HUES64 (cell line): Measurements from ENCODE around the gene SLC5A6.
"Not testable (repeated sequence)": the region's sequence is repeated elsewhere in the genome, so short reads cannot be mapped to it uniquely, and the experiment has no call there.

ENCODE experiments used
- H3K27ac ChIP-seq: 2 replicates; pipeline ENCODE4 v1.7.0; 2013; ENCODE audit warnings: low read depth, low read length, inconsistent platforms
- H3K27me3 ChIP-seq: 2 replicates; pipeline ENCODE4 v1.6.1; 2013; ENCODE audit warnings: mild to moderate bottlenecking, low read length; ENCODE audit not compliant: insufficient read depth
- H3K36me3 ChIP-seq: 2 replicates; pipeline ENCODE4 v1.6.1; 2013; ENCODE audit warnings: mild to moderate bottlenecking, low read length; ENCODE audit not compliant: insufficient read depth
- H3K4me1 ChIP-seq: 2 replicates; pipeline ENCODE4 v1.6.1; 2013; ENCODE audit warnings: mild to moderate bottlenecking, low read length, moderate library complexity; ENCODE audit not compliant: insufficient read depth
- H3K4me3 ChIP-seq: 2 replicates; pipeline ENCODE4 v1.5.1; 2013; ENCODE audit warnings: mild to moderate bottlenecking, low read length, moderate library complexity
- H3K9ac ChIP-seq: 2 replicates; pipeline ENCODE4 v1.6.1; 2013; ENCODE audit warnings: mild to moderate bottlenecking, low read depth, low read length
- H3K9me3 ChIP-seq: 2 replicates; pipeline ENCODE4 v1.6.1; 2013; ENCODE audit warnings: low read depth, low read length; ENCODE audit not compliant: insufficient read depth
- WGBS: fragments of 150-250, 120-280 bp; methylation state at CpG from one replicate; pipeline ENCODE4 v1.1.7; 2013; ENCODE audit warnings: missing lambda C conversion rate; 5-methylcytosine and 5-hydroxymethylcytosine counted together

The SLC5A6 gene

GRCh38 chr2:27186613-27187345 is 25.3 kb downstream of the SLC5A6 start:
- 78% methylated on average over 6 of the region's 6 CpGs for WGBS
- Histone ChIP-seq H3K9ac (no peak overlapping the region), H3K4me1 (no peaks in the 10 kb centered on the region)

GRCh38 chr2:27185331-27186026 is 26.6 kb downstream of the SLC5A6 start:
- Histone ChIP-seq H3K9ac (no peak overlapping the region), H3K4me1 (no peaks in the 10 kb centered on the region), H3K27me3 (no peaks in the 10 kb centered on the region), H3K36me3 (no peaks in the 10 kb centered on the region), H3K9me3 (no peaks in the 10 kb centered on the region), H3K4me3 (no peak overlapping the region), H3K27ac (no peak overlapping the region)
- WGBS, result 85% methylated on average over 6 of the region's 6 CpGs

More at GRCh38 chr2:27186613-27187345, 25.3 kb downstream of the SLC5A6 start:
- Histone ChIP-seq H3K36me3 (no peaks in the 10 kb centered on the region), H3K9me3 (no peaks in the 10 kb centered on the region), H3K27ac (no peak overlapping the region), H3K4me3 (no peak overlapping the region), H3K27me3 (no peaks in the 10 kb centered on the region)

- Histone ChIP-seq H3K9ac (no peak overlapping the region), H3K4me1 (no peaks in the 10 kb centered on the region), H3K27me3 (no peaks in the 10 kb centered on the region), H3K36me3 (no peaks in the 10 kb centered on the region), H3K9me3 (no peaks in the 10 kb centered on the region), H3K4me3 (no peak overlapping the region), H3K27ac (no peak overlapping the region)
- 84% methylated on average over 4 of the region's 4 CpGs for WGBS
These were observed 28.0 kb downstream of the SLC5A6 start for GRCh38 chr2:27184115-27184514.

GRCh38 chr2:27182346-27182745 is 29.7 kb downstream of the SLC5A6 start:
- Histone ChIP-seq H3K4me3 (no peak overlapping the region), H3K27me3 (no peaks in the 10 kb centered on the region), H3K9ac (no peak overlapping the region), H3K27ac (no peak overlapping the region), H3K36me3 (no peaks in the 10 kb centered on the region), H3K9me3 (no peaks in the 10 kb centered on the region), H3K4me1 (no peaks in the 10 kb centered on the region)
- WGBS, result 66% methylated on average over 4 of the region's 4 CpGs

- Histone ChIP-seq H3K27me3 (no peaks in the 10 kb centered on the region), H3K9me3 (no peaks in the 10 kb centered on the region), H3K36me3 (no peaks in the 10 kb centered on the region), H3K4me3 (no peak overlapping the region), H3K4me1 (no peaks in the 10 kb centered on the region), H3K9ac (no peak overlapping the region), H3K27ac (no peak overlapping the region)
- WGBS, result 76% methylated on average over 3 of the region's 3 CpGs
These were observed 32.6 kb downstream of the SLC5A6 start for GRCh38 chr2:27179344-27180000.

GRCh38 chr2:27178469-27178868 is 33.6 kb downstream of the SLC5A6 start:
- H3K27me3 ChIP-seq, result peaks cover 3% of the 10 kb centered on the region; the same call in 1 of the 2 replicates
- 100% methylated on average over 1 of the region's 3 CpGs for WGBS
- H3K4me3 ChIP-seq, result no peak overlapping the region
- no peaks in the 10 kb centered on the region for H3K4me1 ChIP-seq
- no peaks in the 10 kb centered on the region for H3K9me3 ChIP-seq
- no peaks in the 10 kb centered on the region for H3K36me3 ChIP-seq
- H3K9ac ChIP-seq, result no peak overlapping the region
- H3K27ac ChIP-seq, result no peak overlapping the region

GRCh38 chr2:27177441-27178351 is 34.4 kb downstream of the SLC5A6 start:
- Histone ChIP-seq H3K4me1 (no peaks in the 10 kb centered on the region), H3K4me3 (no peak overlapping the region), H3K9ac (no peak overlapping the region), H3K27ac (no peak overlapping the region), H3K36me3 (no peaks in the 10 kb centered on the region), H3K9me3 (no peaks in the 10 kb centered on the region), H3K27me3 (peaks cover 3% of the 10 kb centered on the region; the same call in 1 of the 2 replicates)
- WGBS, result 93% methylated on average over 15 of the region's 15 CpGs

- not testable (repeated sequence) for H3K27ac ChIP-seq, H3K9ac ChIP-seq, H3K9me3 ChIP-seq, H3K36me3 ChIP-seq, H3K4me1 ChIP-seq, H3K4me3 ChIP-seq
- WGBS, result 95% methylated on average over 4 of the region's 4 CpGs
- H3K27me3 ChIP-seq, result peaks cover 10% of the 10 kb centered on the region
These were observed 36.3 kb downstream of the SLC5A6 start for GRCh38 chr2:27175781-27176180.

GRCh38 chr2:27175330-27175729 is 36.7 kb downstream of the SLC5A6 start:
- no peaks in the 10 kb centered on the region for H3K4me1 ChIP-seq
- no peak overlapping the region for H3K9ac ChIP-seq
- H3K27me3 ChIP-seq, result peaks cover 15% of the 10 kb centered on the region
- no peaks in the 10 kb centered on the region for H3K9me3 ChIP-seq
- no peaks in the 10 kb centered on the region for H3K36me3 ChIP-seq
- no peak overlapping the region for H3K4me3 ChIP-seq
- H3K27ac ChIP-seq, result no peak overlapping the region
- 91% methylated on average over 6 of the region's 8 CpGs for WGBS

- Histone ChIP-seq H3K27me3 (peaks cover 19% of the 10 kb centered on the region), H3K9me3 (no peaks in the 10 kb centered on the region), H3K4me1 (no peaks in the 10 kb centered on the region), H3K27ac (no peak overlapping the region), H3K9ac (no peak overlapping the region), H3K36me3 (no peaks in the 10 kb centered on the region), H3K4me3 (no peak overlapping the region)
- 79% methylated on average over 6 of the region's 6 CpGs for WGBS
These were observed 37.4 kb downstream of the SLC5A6 start for GRCh38 chr2:27174638-27175037.
